Measurements from ENCODE around the gene CSMD2.

CSMD2 gene

GRCh38 chr1:33560680-33561079 is 604.4 kb downstream of the CSMD2 start:
- Histone ChIP-seq H3K9me3 (ENCODE audit: low read length) (no peaks in the 10 kb centered on the region), H3K4me3 (ENCODE audit: low read length) (no peak overlapping the region), H2AFZ (ENCODE audit: low read depth, low read length) (no peak overlapping the region), H3K27me3 (ENCODE audit: insufficient read depth, low read length) (peaks cover 3% of the 10 kb centered on the region), H3K4me1 (ENCODE audit: insufficient read depth, low read length) (no peaks in the 10 kb centered on the region), H3K36me3 (ENCODE audit: insufficient read depth, low read length) (no peaks in the 10 kb centered on the region)

- Histone ChIP-seq H3K36me3 (ENCODE audit: insufficient read depth, low read length) (no peaks in the 10 kb centered on the region), H3K4me1 (ENCODE audit: insufficient read depth, low read length) (no peaks in the 10 kb centered on the region), H3K9me3 (ENCODE audit: low read length) (no peaks in the 10 kb centered on the region), H3K4me3 (ENCODE audit: low read length) (no peak overlapping the region), H3K27me3 (ENCODE audit: insufficient read depth, low read length) (no peaks in the 10 kb centered on the region), H2AFZ (ENCODE audit: low read depth, low read length) (no peak overlapping the region)
Measured at GRCh38 chr1:33548721-33549120, 616.3 kb downstream of the CSMD2 start.

GRCh38 chr1:33548319-33548718 is 616.7 kb downstream of the CSMD2 start:
- H3K36me3 ChIP-seq (ENCODE audit: insufficient read depth, low read length) = no peaks in the 10 kb centered on the region

GRCh38 chr1:33547576-33547975 is 617.5 kb downstream of the CSMD2 start:
- Histone ChIP-seq H3K4me3 (ENCODE audit: low read length) (no peak overlapping the region), H2AFZ (ENCODE audit: low read depth, low read length) (no peak overlapping the region), H3K36me3 (ENCODE audit: insufficient read depth, low read length) (no peaks in the 10 kb centered on the region), H3K27me3 (ENCODE audit: insufficient read depth, low read length) (no peaks in the 10 kb centered on the region), H3K9me3 (ENCODE audit: low read length) (no peaks in the 10 kb centered on the region), H3K4me1 (ENCODE audit: insufficient read depth, low read length) (no peaks in the 10 kb centered on the region)

More at GRCh38 chr1:33548319-33548718, 616.7 kb downstream of the CSMD2 start:
- no peak overlapping the region for H3K4me3 ChIP-seq (ENCODE audit: low read length)
- H3K27me3 ChIP-seq (ENCODE audit: insufficient read depth, low read length) = no peaks in the 10 kb centered on the region
- no peaks in the 10 kb centered on the region for H3K9me3 ChIP-seq (ENCODE audit: low read length)
- no peaks in the 10 kb centered on the region for H3K4me1 ChIP-seq (ENCODE audit: insufficient read depth, low read length)
- no peak overlapping the region for H2AFZ ChIP-seq (ENCODE audit: low read depth, low read length)

- no peaks in the 10 kb centered on the region for H3K27me3 ChIP-seq (ENCODE audit: insufficient read depth, low read length)
- H3K4me1 ChIP-seq (ENCODE audit: insufficient read depth, low read length) = no peaks in the 10 kb centered on the region
- no peak overlapping the region for H2AFZ ChIP-seq (ENCODE audit: low read depth, low read length)
- H3K9me3 ChIP-seq (ENCODE audit: low read length) = no peaks in the 10 kb centered on the region
- no peak overlapping the region for H3K4me3 ChIP-seq (ENCODE audit: low read length)
- H3K36me3 ChIP-seq (ENCODE audit: insufficient read depth, low read length) = no peaks in the 10 kb centered on the region
Measured at GRCh38 chr1:33541966-33542365, 623.1 kb downstream of the CSMD2 start.

DNA sequence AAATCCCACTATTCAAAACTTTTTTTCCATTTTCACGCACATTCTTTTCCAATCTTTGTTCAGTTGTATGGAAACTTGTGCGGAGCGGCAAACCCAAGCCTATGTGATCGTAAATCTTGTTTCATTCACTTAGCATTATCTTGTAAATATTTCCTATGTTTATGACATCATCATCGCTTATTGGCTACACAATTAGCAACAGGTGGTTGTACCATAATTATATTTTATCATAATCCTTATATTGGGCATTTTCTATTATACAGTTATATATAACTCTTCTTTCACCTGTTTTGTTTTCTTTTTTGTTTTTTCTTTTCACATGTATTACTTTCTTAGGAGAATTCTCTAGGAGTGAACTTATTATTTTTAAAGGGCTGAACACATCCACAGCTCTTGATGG is 627.1 kb downstream of the CSMD2 start:
- Histone ChIP-seq H2AFZ (ENCODE audit: low read depth, low read length) (no peak overlapping the region), H3K4me3 (ENCODE audit: low read length) (no peak overlapping the region), H3K36me3 (ENCODE audit: insufficient read depth, low read length) (no peaks in the 10 kb centered on the region), H3K27me3 (ENCODE audit: insufficient read depth, low read length) (peaks cover 3% of the 10 kb centered on the region), H3K9me3 (ENCODE audit: low read length) (no peaks in the 10 kb centered on the region), H3K4me1 (ENCODE audit: insufficient read depth, low read length) (no peaks in the 10 kb centered on the region)

DNA sequence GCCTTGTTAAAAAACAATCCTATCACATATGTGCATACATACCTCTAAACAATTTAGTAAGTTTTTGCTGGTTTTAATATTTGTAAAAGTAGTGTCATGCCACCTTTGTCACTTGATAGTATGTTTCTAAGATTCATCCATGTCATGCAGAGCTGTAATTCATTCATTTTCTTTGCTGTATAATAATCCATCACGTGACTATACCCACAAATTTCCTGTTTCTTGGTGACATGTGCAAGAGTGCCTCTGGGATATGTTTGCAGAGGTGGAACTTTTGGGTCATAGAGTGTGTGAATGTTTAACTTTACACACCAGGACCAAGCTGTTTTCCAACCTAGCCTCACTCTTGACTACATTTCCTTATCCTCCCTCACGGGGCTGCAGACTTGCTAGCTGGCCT is 629.7 kb downstream of the CSMD2 start:
- no peak overlapping the region for H2AFZ ChIP-seq (ENCODE audit: low read depth, low read length)
- H3K4me1 ChIP-seq (ENCODE audit: insufficient read depth, low read length) = no peaks in the 10 kb centered on the region
- no peak overlapping the region for H3K4me3 ChIP-seq (ENCODE audit: low read length)
- H3K9me3 ChIP-seq (ENCODE audit: low read length) = no peaks in the 10 kb centered on the region
- peaks cover 7% of the 10 kb centered on the region for H3K27me3 ChIP-seq (ENCODE audit: insufficient read depth, low read length)
- no peaks in the 10 kb centered on the region for H3K36me3 ChIP-seq (ENCODE audit: insufficient read depth, low read length)

DNA sequence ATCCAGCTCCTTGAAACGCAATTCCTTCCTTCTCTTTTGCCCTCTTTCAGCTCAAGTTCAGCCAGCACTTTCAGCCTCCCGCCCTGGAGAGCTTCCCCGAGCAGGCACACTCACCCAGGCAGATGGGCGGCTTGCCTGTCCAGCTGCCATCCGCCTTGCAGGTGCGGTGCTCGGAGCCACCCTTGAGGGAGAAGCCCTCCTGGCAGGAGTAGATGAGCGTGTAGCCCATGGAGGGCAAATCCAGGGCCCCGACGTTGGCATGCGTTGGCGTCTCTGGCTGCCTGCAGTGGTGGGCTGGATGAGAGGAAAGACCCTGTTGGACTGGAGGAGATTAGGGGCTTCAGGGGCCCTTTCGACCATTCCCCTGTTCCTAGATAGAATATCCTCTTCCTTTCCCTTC is 632.1 kb downstream of the CSMD2 start:
- Histone ChIP-seq H3K27me3 (ENCODE audit: insufficient read depth, low read length) (peaks cover 9% of the 10 kb centered on the region), H3K9me3 (ENCODE audit: low read length) (no peaks in the 10 kb centered on the region), H3K4me3 (ENCODE audit: low read length) (no peak overlapping the region), H3K4me1 (ENCODE audit: insufficient read depth, low read length) (no peaks in the 10 kb centered on the region), H3K36me3 (ENCODE audit: insufficient read depth, low read length) (no peaks in the 10 kb centered on the region), H2AFZ (ENCODE audit: low read depth, low read length) (no peak overlapping the region)

GRCh38 chr1:33532250-33532649 is 632.8 kb downstream of the CSMD2 start:
- H2AFZ ChIP-seq (ENCODE audit: low read depth, low read length) = no peak overlapping the region
- no peaks in the 10 kb centered on the region for H3K9me3 ChIP-seq (ENCODE audit: low read length)
- H3K4me1 ChIP-seq (ENCODE audit: insufficient read depth, low read length) = no peaks in the 10 kb centered on the region
- H3K36me3 ChIP-seq (ENCODE audit: insufficient read depth, low read length) = no peaks in the 10 kb centered on the region
- H3K27me3 ChIP-seq (ENCODE audit: insufficient read depth, low read length) = peaks cover 9% of the 10 kb centered on the region
- no peak overlapping the region for H3K4me3 ChIP-seq (ENCODE audit: low read length)

DNA sequence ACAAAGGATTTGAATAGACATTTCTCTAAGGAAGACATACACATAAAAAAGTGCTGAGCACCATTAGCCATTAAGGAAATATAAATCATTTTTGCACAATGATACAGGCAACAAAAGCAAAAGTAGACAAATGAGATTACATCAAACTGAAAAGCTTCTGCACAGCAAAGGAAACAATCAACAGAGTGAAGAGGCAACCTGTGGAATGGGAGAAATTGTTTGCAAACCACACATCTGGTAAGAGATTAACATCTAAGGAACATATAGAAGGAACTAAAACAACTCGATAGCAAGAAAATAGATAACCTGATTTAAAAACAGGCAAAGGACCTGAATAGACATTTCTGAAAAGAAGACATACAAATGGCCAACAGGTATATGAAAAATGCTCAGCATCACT is 635.1 kb downstream of the CSMD2 start:
- no peak overlapping the region for H2AFZ ChIP-seq (ENCODE audit: low read depth, low read length)
- H3K4me3 ChIP-seq (ENCODE audit: low read length) = no peak overlapping the region
- no peaks in the 10 kb centered on the region for H3K36me3 ChIP-seq (ENCODE audit: insufficient read depth, low read length)
- H3K27me3 ChIP-seq (ENCODE audit: insufficient read depth, low read length) = peaks cover 9% of the 10 kb centered on the region
- H3K9me3 ChIP-seq (ENCODE audit: low read length) = no peaks in the 10 kb centered on the region
- no peaks in the 10 kb centered on the region for H3K4me1 ChIP-seq (ENCODE audit: insufficient read depth, low read length)

GRCh38 chr1:33527934-33528333 is 637.1 kb downstream of the CSMD2 start:
- H3K9me3 ChIP-seq (ENCODE audit: low read length) = no peaks in the 10 kb centered on the region
- no peak overlapping the region for H2AFZ ChIP-seq (ENCODE audit: low read depth, low read length)
- peaks cover 6% of the 10 kb centered on the region for H3K27me3 ChIP-seq (ENCODE audit: insufficient read depth, low read length)
- no peaks in the 10 kb centered on the region for H3K4me1 ChIP-seq (ENCODE audit: insufficient read depth, low read length)
- H3K4me3 ChIP-seq (ENCODE audit: low read length) = no peak overlapping the region
- no peaks in the 10 kb centered on the region for H3K36me3 ChIP-seq (ENCODE audit: insufficient read depth, low read length)

GRCh38 chr1:33524586-33524985 is 640.4 kb downstream of the CSMD2 start:
- Histone ChIP-seq H2AFZ (ENCODE audit: low read depth, low read length) (no peak overlapping the region), H3K9me3 (ENCODE audit: low read length) (no peaks in the 10 kb centered on the region), H3K4me3 (ENCODE audit: low read length) (no peak overlapping the region), H3K36me3 (ENCODE audit: insufficient read depth, low read length) (no peaks in the 10 kb centered on the region), H3K27me3 (ENCODE audit: insufficient read depth, low read length) (peaks cover 2% of the 10 kb centered on the region), H3K4me1 (ENCODE audit: insufficient read depth, low read length) (no peaks in the 10 kb centered on the region)

- no peaks in the 10 kb centered on the region for H3K36me3 ChIP-seq (ENCODE audit: insufficient read depth, low read length)
- H3K4me3 ChIP-seq (ENCODE audit: low read length) = no peak overlapping the region
- no peaks in the 10 kb centered on the region for H3K4me1 ChIP-seq (ENCODE audit: insufficient read depth, low read length)
Measured at GRCh38 chr1:33519240-33519884, 645.7 kb downstream of the CSMD2 start.

DNA sequence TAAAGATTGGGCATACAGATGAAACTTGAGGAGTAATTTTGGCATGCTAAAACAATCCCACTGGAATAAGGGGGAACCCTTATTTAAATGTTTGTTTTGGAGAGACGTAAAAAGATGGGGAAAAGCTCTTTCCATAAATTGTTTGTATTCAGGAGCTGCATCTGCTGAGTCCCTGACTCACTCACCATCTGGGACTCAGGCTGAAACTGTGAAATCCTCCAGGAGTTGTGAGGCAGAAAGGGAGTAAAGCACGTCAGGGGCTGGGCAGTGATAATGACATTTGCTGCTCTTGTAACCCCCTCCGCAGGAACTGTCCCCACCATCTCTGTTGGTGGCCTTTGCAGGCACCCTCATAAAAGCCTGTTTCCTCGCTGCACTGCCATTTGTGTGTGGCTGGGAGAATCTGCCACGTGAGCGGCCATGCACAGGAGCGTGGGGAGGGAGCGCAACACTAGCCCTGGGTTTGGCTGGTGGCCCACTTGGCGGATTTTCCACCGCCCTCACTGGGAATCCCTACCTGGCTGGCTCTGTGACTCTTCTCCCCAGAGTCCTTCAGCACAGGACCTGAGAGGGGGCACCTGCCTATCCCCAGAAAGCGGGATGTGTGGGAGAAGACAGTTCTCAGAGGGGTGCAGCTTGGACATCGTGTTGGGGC is 647.3 kb downstream of the CSMD2 start:
- Histone ChIP-seq H2AFZ (ENCODE audit: low read depth, low read length) (no peak overlapping the region), H3K4me3 (ENCODE audit: low read length) (no peak overlapping the region), H3K9me3 (ENCODE audit: low read length) (no peaks in the 10 kb centered on the region), H3K4me1 (ENCODE audit: insufficient read depth, low read length) (no peaks in the 10 kb centered on the region), H3K36me3 (ENCODE audit: insufficient read depth, low read length) (no peaks in the 10 kb centered on the region), H3K27me3 (ENCODE audit: insufficient read depth, low read length) (peaks cover 3% of the 10 kb centered on the region)

More at GRCh38 chr1:33519240-33519884, 645.7 kb downstream of the CSMD2 start:
- Histone ChIP-seq H3K9me3 (ENCODE audit: low read length) (no peaks in the 10 kb centered on the region), H2AFZ (ENCODE audit: low read depth, low read length) (no peak overlapping the region), H3K27me3 (ENCODE audit: insufficient read depth, low read length) (peaks cover 3% of the 10 kb centered on the region)
